ENCODE results near the gene VWA5A.

The VWA5A gene

GRCh38 chr11:124172101-124172500 is 56.9 kb downstream of the VWA5A start:
- no peak for DNase-seq

- DNase-seq = no peak
These were observed 57.3 kb downstream of the VWA5A start for GRCh38 chr11:124172599-124172998.

GRCh38 chr11:124174001-124174583 is 58.8 kb downstream of the VWA5A start:
- DNase-seq = peak; percentile 26

- DNase-seq = no peak
These were observed 61.9 kb downstream of the VWA5A start for GRCh38 chr11:124176925-124177715.

- DNase-seq = no peak
These were observed 64.1 kb downstream of the VWA5A start for GRCh38 chr11:124179310-124179709.

- no peak for DNase-seq
These were observed 67.8 kb downstream of the VWA5A start, which contains the start of gene OR10D3 for GRCh38 chr11:124183068-124183467. Gene OR10D3 (plus strand): TSS chr11:124183345. CDS start chr11:124185270, 1,925 bp downstream.

GRCh38 chr11:124190298-124191139 is 75.3 kb downstream of the VWA5A start:
- DNase-seq = no peak

GRCh38 chr11:124193221-124194010 is 78.2 kb downstream of the VWA5A start:
- no peak for DNase-seq

- no peak for DNase-seq
These were observed 79.3 kb downstream of the VWA5A start for GRCh38 chr11:124194293-124195188.

GRCh38 chr11:124195189-124195734 is 80.0 kb downstream of the VWA5A start:
- DNase-seq = no peak

All from DMS79 (cell line).